H9 (cell line): Measurements from ENCODE around the gene EML5. TPM values are rescaled to one million over a fixed set of nuclear protein-coding genes. Genes with fewer than 3 reads are reported as not detected.

ENCODE experiments used
- DNase-seq: peaks from one replicate; pipeline ENCODE4 v3.0.0-alpha.2; 2017
- H2AFZ ChIP-seq: one replicate; pipeline ENCODE4 v1.6.1; 2013; ENCODE audit warnings: mild to moderate bottlenecking, low read length, control low read depth, moderate library complexity
- H2AK5ac ChIP-seq: 2 replicates; pipeline ENCODE4 v1.6.1; 2013; ENCODE audit warnings: low read length, control low read depth, mixed read lengths; ENCODE audit not compliant: insufficient read length
- H2BK120ac ChIP-seq: one replicate; pipeline ENCODE4 v1.6.1; 2013; ENCODE audit warnings: low read depth, mild to moderate bottlenecking, low read length, control low read depth, inconsistent platforms; ENCODE audit not compliant: poor library complexity, severe bottlenecking
- H2BK12ac ChIP-seq: 2 replicates; pipeline ENCODE4 v1.6.1; 2013; ENCODE audit warnings: low read length, control low read depth, mixed read lengths, low read depth; ENCODE audit not compliant: insufficient read length
- H2BK15ac ChIP-seq: 2 replicates; pipeline ENCODE4 v1.6.1; 2013; ENCODE audit warnings: low read depth, low read length, control low read depth
- H2BK20ac ChIP-seq: one replicate; pipeline ENCODE4 v1.6.1; 2013; ENCODE audit warnings: low read depth, mild to moderate bottlenecking, low read length, control low read depth, inconsistent platforms; ENCODE audit not compliant: poor library complexity, severe bottlenecking
- H2BK5ac ChIP-seq: 2 replicates; pipeline ENCODE4 v1.6.1; 2013; ENCODE audit warnings: low read length, control low read depth, mixed read lengths; ENCODE audit not compliant: insufficient read length
- H3K14ac ChIP-seq: 2 replicates; pipeline ENCODE4 v1.6.1; 2013; ENCODE audit warnings: low read length, control low read depth; ENCODE audit not compliant: insufficient read depth
- H3K18ac ChIP-seq: 2 replicates; pipeline ENCODE4 v1.6.1; 2013; ENCODE audit warnings: low read depth, mild to moderate bottlenecking, mixed read lengths, low read length, control low read depth; ENCODE audit not compliant: insufficient read length
- H3K23ac ChIP-seq: 2 replicates; pipeline ENCODE4 v1.6.1; 2013; ENCODE audit warnings: low read length, control low read depth, mixed read lengths, low read depth; ENCODE audit not compliant: insufficient read length
- H3K23me2 ChIP-seq: 2 replicates; pipeline ENCODE4 v1.6.1; 2013; ENCODE audit warnings: low read depth, mild to moderate bottlenecking, mixed read lengths, low read length, control low read depth; ENCODE audit not compliant: insufficient read length, poor library complexity, severe bottlenecking
- H3K27ac ChIP-seq: 2 replicates; pipeline ENCODE4 v1.5.1; 2013; ENCODE audit warnings: low read length, control low read depth, mixed read lengths, low read depth; ENCODE audit not compliant: insufficient read length
- H3K27me3 ChIP-seq: 2 replicates; pipeline ENCODE4 v1.6.1; 2013; ENCODE audit warnings: low read length, control low read depth, inconsistent platforms; ENCODE audit not compliant: insufficient read depth
- H3K4ac ChIP-seq: 2 replicates; pipeline ENCODE4 v1.6.1; 2013; ENCODE audit warnings: low read depth, mild to moderate bottlenecking, control low read depth, inconsistent platforms, low read length, moderate library complexity
- H3K4me1 ChIP-seq: 2 replicates; pipeline ENCODE4 v1.6.1; 2013; ENCODE audit warnings: low read length, control low read depth, inconsistent platforms; ENCODE audit not compliant: insufficient read depth
- H3K4me2 ChIP-seq: 2 replicates; pipeline ENCODE4 v1.6.1; 2013; ENCODE audit warnings: low read length, control low read depth, mixed read lengths; ENCODE audit not compliant: insufficient read length, insufficient read depth
- H3K56ac ChIP-seq: 2 replicates; pipeline ENCODE4 v1.6.1; 2013; ENCODE audit warnings: low read depth, mild to moderate bottlenecking, mixed read lengths, low read length, control low read depth; ENCODE audit not compliant: insufficient read length
- H3K79me1 ChIP-seq: 2 replicates; pipeline ENCODE4 v1.6.1; 2013; ENCODE audit warnings: low read depth, mild to moderate bottlenecking, moderate library complexity, low read length, control low read depth, inconsistent platforms; ENCODE audit not compliant: insufficient read depth, poor library complexity, severe bottlenecking
- H3K79me2 ChIP-seq: 2 replicates; pipeline ENCODE4 v1.6.1; 2013; ENCODE audit warnings: low read length, control low read depth, inconsistent platforms; ENCODE audit not compliant: insufficient read depth
- H3K9ac ChIP-seq: 2 replicates; pipeline ENCODE4 v1.6.1; 2013; ENCODE audit warnings: low read length, control low read depth, mixed read lengths; ENCODE audit not compliant: insufficient read length; ENCODE audit errors: extremely low read depth
- H3K9me3 ChIP-seq: one replicate; pipeline ENCODE4 v1.6.1; 2013; ENCODE audit warnings: low read depth, low read length, inconsistent platforms; ENCODE audit not compliant: control insufficient read depth
- H3T11ph ChIP-seq: one replicate; pipeline ENCODE4 v1.6.1; 2013; ENCODE audit warnings: mild to moderate bottlenecking, low read length, control low read depth, inconsistent platforms
- H4K20me1 ChIP-seq: one replicate; pipeline ENCODE4 v1.6.1; 2013; ENCODE audit not compliant: control insufficient read depth, insufficient read length, insufficient read depth
- H4K5ac ChIP-seq: 2 replicates; pipeline ENCODE4 v1.6.1; 2013; ENCODE audit warnings: low read depth, mild to moderate bottlenecking, mixed read lengths, low read length, control low read depth; ENCODE audit not compliant: insufficient read length
- H4K8ac ChIP-seq: replicated peaks from 2 replicates; pipeline ENCODE4 v1.6.1; 2013; ENCODE audit warnings: low read length, control low read depth, mixed read lengths, low read depth; ENCODE audit not compliant: insufficient read length
- H4K91ac ChIP-seq: 2 replicates; pipeline ENCODE4 v1.6.1; 2013; ENCODE audit warnings: low read depth, mild to moderate bottlenecking, moderate library complexity, mixed read lengths, low read length, control low read depth; ENCODE audit not compliant: insufficient read length
- H3K27ac Mint-ChIP-seq, 3 experiments: 2 replicates in 2 of 3; 3 replicates in 1 of 3; pipeline ENCODE4 v1.8.0; 2020 to 2021; ENCODE audit warnings: mixed read lengths in 3 of 3, mild to moderate bottlenecking in 1 of 3, moderate library complexity in 1 of 3
- H3K27me3 Mint-ChIP-seq: 2 replicates; pipeline ENCODE4 v1.8.0; 2021; ENCODE audit warnings: low read depth, mild to moderate bottlenecking, moderate library complexity, mixed read lengths
- H3K36me3 Mint-ChIP-seq, 3 experiments: 2 replicates in 2 of 3; 3 replicates in 1 of 3; pipeline ENCODE4 v1.8.0; 2020 to 2021; ENCODE audit warnings: low read depth in 3 of 3, mixed read lengths in 3 of 3; ENCODE audit not compliant: insufficient read depth in 1 of 3
- H3K4me1 Mint-ChIP-seq, 2 experiments: 2 replicates each; pipeline ENCODE4 v1.8.0; 2020; ENCODE audit warnings: mixed read lengths in 2 of 2
- H3K4me3 Mint-ChIP-seq, 2 experiments: 2 replicates in 1 of 2; 3 replicates in 1 of 2; pipeline ENCODE4 v1.8.0; 2020 to 2021; ENCODE audit warnings: mild to moderate bottlenecking in 2 of 2, mixed read lengths in 2 of 2, moderate library complexity in 1 of 2
- H3K9me3 Mint-ChIP-seq, 2 experiments: 2 replicates in 1 of 2; 3 replicates in 1 of 2; pipeline ENCODE4 v1.8.0; 2020; ENCODE audit warnings: mild to moderate bottlenecking in 2 of 2, mixed read lengths in 2 of 2, moderate library complexity in 1 of 2
- WGBS: extraction: QIAGEN DNeasy Blood & Tissue Kit; methylation state at CpG from one replicate; pipeline ENCODE4 v1.1.7; 2013; ENCODE audit warnings: missing lambda C conversion rate, low lambda C conversion rate, mixed read lengths; ENCODE audit not compliant: insufficient read length; ENCODE audit errors: extremely low coverage; 5-methylcytosine and 5-hydroxymethylcytosine counted together
- total RNA-seq: library from RNA; stranded (reverse); gene quantifications from 2 replicates; pipeline ENCODE4 v1.2.1, GENCODE V29; 2021
- TF ChIP-seq, protein P1 (sequence below): fragments of 200-600 bp; sonication (generic); conservative IDR thresholded peaks from 3 replicates; pipeline ENCODE4 v1.8.0; 2021; ENCODE audit warnings: antibody characterized with exemption, mild to moderate bottlenecking

Gene EML5
- total RNA-seq, 1 experiment from 2014 or later, result 0.81 TPM

GRCh38 chr14:88599326-88599725 lies 193.4 kb downstream of the EML5 start:
- Histone ChIP-seq H2AK5ac (no peak overlapping the region), H3K9me3 (no peaks in the 10 kb centered on the region), H3K4ac (no peak overlapping the region), H4K20me1 (no peaks in the 10 kb centered on the region), H3K4me2 (no peak overlapping the region), H2BK12ac (no peak overlapping the region), H4K91ac (no peak overlapping the region), H2BK120ac (no peak overlapping the region), H3K23me2 (no peaks in the 10 kb centered on the region), H3K79me2 (no peaks in the 10 kb centered on the region), H3K14ac (no peak overlapping the region), H2BK15ac (no peak overlapping the region), H3K56ac (no peak overlapping the region), H3K27ac (no peak overlapping the region), H3K18ac (no peak overlapping the region), H4K5ac (no peak overlapping the region), H3K27me3 (no peaks in the 10 kb centered on the region), H2BK5ac (no peak overlapping the region), H2AFZ (no peak overlapping the region), H3T11ph (no peak overlapping the region), H3K9ac (no peak overlapping the region), H3K23ac (no peak overlapping the region), H4K8ac (no peak overlapping the region), H2BK20ac (no peak overlapping the region), H3K79me1 (no peaks in the 10 kb centered on the region), H3K4me1 (no peaks in the 10 kb centered on the region)
- TF ChIP-seq, protein P1, sequence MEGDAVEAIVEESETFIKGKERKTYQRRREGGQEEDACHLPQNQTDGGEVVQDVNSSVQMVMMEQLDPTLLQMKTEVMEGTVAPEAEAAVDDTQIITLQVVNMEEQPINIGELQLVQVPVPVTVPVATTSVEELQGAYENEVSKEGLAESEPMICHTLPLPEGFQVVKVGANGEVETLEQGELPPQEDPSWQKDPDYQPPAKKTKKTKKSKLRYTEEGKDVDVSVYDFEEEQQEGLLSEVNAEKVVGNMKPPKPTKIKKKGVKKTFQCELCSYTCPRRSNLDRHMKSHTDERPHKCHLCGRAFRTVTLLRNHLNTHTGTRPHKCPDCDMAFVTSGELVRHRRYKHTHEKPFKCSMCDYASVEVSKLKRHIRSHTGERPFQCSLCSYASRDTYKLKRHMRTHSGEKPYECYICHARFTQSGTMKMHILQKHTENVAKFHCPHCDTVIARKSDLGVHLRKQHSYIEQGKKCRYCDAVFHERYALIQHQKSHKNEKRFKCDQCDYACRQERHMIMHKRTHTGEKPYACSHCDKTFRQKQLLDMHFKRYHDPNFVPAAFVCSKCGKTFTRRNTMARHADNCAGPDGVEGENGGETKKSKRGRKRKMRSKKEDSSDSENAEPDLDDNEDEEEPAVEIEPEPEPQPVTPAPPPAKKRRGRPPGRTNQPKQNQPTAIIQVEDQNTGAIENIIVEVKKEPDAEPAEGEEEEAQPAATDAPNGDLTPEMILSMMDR, result no peak
- DNase-seq, result no peak
- Mint-ChIP-seq H3K4me3 (no peak overlapping the region), H3K4me1 (peaks cover 0 to 3% of the 10 kb centered on the region in 2 experiments; a peak in 1 of 4 replicates), H3K27ac (peak overlapping the region in 2 of 3 experiments; percentile 47 to 58; a peak in 4 of 7 replicates), H3K27me3 (no peaks in the 10 kb centered on the region), H3K36me3 (peaks cover 33 to 96% (median 83%) of the 10 kb centered on the region in 3 experiments; a peak in 6 of 7 replicates), H3K9me3 (no peaks in the 10 kb centered on the region)
- WGBS, result no CpG with 5 or more reads among the region's 8 CpGs
